ENCODE data around the gene NCAPG. TPM values are rescaled to one million over a fixed set of nuclear protein-coding genes. Genes with fewer than 3 reads are reported as not detected.

Gene NCAPG
- 21.2 TPM for polyA plus RNA-seq (2013, experiment 1 of 2; ENCODE audit: insufficient read length)
- polyA plus RNA-seq (2013, experiment 2 of 2; ENCODE audit: insufficient read length), result 20.8 TPM

GRCh38 chr4:17810260-17811077 lies at the start of gene NCAPG, which contains the start of gene DCAF16:
Gene NCAPG (plus strand): TSS chr4:17810979. CDS start chr4:17811078, 99 bp downstream.
Gene DCAF16 (minus strand): TSS chr4:17810757. CDS start chr4:17804141, 6,616 bp downstream.
- peak; percentile 100 for DNase-seq

GRCh38 chr4:17761062-17761461 lies 49.7 kb upstream of the NCAPG start:
- no peak for DNase-seq

DNA sequence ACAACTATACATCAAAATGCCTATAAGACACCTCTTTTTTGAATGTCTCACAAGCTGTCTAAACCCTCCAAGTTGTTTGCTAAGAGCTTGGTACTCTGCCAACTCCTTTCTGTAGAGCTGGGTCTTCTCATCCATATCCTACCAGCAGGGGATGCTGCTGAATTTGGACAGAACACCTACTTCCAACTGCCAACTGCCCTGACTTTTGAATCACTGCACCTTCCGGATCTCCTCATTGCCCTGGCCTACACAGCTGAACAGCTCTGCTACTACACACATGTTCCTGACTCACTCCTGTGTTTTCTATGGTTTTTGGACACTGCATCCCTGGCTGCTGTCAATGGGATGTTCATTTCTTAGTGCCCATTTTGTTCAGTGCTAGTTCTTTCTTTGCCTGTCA lies 48.1 kb upstream of the NCAPG start:
- DNase-seq, result peak; percentile 10

DNA sequence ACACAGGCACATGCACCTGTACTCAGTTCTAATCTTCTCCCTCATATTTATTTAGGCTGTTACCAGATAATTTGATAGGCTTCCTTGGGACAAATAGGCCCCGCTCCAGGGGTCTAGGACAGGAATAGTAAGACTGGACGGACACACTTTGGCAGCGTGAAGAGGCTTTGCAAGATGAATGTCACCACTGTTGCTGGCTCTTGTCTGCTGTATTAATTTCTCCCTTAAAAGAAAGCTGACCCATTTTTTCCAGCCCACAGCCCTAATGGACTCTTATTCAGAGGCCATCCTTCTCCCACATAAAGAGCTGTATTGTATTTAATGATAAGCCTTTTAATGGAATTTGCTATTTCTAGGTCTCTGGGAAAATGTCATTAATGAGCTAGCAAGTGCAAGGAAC lies 47.4 kb upstream of the NCAPG start:
- no peak for DNase-seq

GRCh38 chr4:17763931-17764330 lies 46.8 kb upstream of the NCAPG start:
- no peak for DNase-seq

DNA sequence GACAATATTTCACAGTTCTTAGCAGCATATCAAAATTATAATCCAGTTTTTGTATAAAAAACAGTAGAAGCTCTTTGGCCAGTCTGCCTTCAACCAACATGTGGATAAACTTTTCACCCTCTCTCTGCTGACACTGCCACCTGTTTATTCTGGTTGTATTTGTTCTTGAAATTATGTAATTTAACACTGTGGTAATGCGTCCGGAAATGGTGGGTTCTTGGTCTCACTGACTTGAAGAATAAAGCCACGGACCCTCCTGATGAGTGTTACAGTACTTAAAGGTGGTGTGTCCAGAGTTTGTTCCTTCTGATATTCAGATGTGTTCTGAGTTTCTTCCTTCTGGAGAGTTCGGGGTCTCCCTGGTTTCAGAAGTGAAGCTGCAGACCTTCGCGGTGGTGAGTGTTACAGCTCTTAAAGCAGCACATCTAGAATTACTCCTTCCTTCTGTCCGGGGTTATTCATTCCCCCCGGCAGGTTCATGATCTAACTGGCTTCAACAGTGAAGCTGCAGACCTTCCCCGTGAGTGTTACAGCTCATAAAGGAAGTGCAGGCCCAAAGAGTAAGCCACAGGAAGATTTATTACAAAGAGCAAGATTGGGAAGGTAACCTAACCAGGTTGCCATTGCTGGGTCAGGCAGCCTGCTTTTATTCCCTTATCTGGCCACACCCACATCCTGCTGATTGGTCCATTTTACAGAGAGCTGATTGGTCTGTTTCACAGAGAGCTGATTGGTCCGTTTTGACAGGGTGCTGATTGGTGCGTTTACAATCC lies 45.1 kb upstream of the NCAPG start:
- DNase-seq, result no peak

- no peak for DNase-seq
These were observed 43.8 kb upstream of the NCAPG start for GRCh38 chr4:17766826-17767458.

- no peak for DNase-seq
These were observed 41.2 kb upstream of the NCAPG start for GRCh38 chr4:17769406-17770174.

GRCh38 chr4:17770845-17771244 lies 39.9 kb upstream of the NCAPG start:
- DNase-seq, result no peak

GRCh38 chr4:17771284-17771908 lies 39.4 kb upstream of the NCAPG start:
- no peak for DNase-seq

- no peak for DNase-seq
These were observed 37.6 kb upstream of the NCAPG start for GRCh38 chr4:17773135-17773698.

GRCh38 chr4:17778431-17778830 lies 32.3 kb upstream of the NCAPG start:
- no peak for DNase-seq

GRCh38 chr4:17780501-17781299 lies 30.1 kb upstream of the NCAPG start:
- peak; percentile 52 for DNase-seq

GRCh38 chr4:17781300-17782287 lies 29.2 kb upstream of the NCAPG start, which contains the start of gene FAM184B:
Gene FAM184B (minus strand): TSS chr4:17781621. CDS start chr4:17781299, 322 bp downstream.
- peak; percentile 16 for DNase-seq

DNA sequence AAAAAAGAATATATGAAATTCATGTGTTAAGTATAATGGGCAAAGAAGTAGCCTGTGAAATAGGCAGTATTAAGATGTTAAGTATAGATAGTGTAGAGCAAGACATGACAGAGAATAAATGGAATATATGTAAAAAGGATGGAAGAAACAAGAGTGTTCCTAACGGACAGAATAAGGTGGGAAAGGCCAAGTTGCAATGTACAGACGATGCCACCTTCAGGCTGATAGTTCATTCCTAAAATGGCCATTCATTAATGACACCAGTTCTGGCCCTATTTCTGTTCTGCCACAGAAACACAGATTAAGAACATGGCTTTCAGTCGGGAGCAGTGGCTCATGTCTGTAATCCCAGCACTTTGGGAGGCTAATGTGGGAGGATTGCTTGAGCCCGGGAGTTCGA lies 24.9 kb upstream of the NCAPG start:
- no peak for DNase-seq

DNA sequence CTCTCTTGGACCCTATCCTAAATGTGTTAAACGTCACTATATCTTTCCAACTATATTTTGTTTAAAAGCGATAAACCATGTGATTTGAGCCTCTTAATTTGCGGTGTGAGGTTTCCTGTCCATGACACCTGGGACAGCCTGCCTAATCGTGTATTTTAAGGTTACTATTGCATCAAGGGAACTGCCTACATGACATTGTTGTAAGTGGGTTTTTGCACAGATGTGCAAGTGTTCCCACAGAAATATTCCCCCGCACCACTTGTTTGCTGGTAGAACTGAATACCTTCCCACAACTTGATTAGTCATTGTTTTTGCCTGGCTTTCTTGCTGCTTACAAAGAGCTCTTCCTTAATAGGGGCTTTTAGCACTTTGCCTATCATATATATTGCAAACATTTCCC lies 24.2 kb upstream of the NCAPG start:
- DNase-seq, result no peak

DNA sequence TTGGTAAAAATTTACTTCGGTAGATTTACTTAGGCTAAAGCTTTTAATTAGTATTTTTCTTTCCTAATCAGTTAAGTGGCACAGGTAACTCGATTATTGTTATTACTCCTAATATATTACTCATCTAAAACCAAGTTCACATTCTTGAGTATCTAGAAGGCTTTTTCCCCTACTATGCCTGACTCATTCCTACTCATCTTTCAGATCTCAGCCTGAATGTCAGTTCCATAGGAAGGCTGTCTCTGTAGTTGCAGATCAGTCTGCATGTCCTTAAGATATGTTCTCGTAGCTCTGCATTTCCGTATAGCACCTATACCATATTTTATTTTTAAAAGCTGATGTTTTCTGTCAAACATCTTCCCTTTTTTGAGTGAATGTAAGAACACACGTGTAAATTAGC lies 23.5 kb upstream of the NCAPG start:
- DNase-seq, result peak; percentile 22

- DNase-seq, result no peak
These were observed 21.8 kb upstream of the NCAPG start for GRCh38 chr4:17788956-17789355.

GRCh38 chr4:17794730-17795129 lies 16.0 kb upstream of the NCAPG start:
- no peak for DNase-seq

Measured in fibroblast of skin of scalp (primary cell).